GM10847 (cell line): ENCODE results near the gene HIP1R.

Experiments used
- POLR2A ChIP-seq: IDR thresholded peaks from 2 replicates; pipeline ENCODE4 v1.6.1; 2011; ENCODE audit not compliant: insufficient read length; ENCODE audit errors: extremely low read depth

Gene HIP1R

DNA sequence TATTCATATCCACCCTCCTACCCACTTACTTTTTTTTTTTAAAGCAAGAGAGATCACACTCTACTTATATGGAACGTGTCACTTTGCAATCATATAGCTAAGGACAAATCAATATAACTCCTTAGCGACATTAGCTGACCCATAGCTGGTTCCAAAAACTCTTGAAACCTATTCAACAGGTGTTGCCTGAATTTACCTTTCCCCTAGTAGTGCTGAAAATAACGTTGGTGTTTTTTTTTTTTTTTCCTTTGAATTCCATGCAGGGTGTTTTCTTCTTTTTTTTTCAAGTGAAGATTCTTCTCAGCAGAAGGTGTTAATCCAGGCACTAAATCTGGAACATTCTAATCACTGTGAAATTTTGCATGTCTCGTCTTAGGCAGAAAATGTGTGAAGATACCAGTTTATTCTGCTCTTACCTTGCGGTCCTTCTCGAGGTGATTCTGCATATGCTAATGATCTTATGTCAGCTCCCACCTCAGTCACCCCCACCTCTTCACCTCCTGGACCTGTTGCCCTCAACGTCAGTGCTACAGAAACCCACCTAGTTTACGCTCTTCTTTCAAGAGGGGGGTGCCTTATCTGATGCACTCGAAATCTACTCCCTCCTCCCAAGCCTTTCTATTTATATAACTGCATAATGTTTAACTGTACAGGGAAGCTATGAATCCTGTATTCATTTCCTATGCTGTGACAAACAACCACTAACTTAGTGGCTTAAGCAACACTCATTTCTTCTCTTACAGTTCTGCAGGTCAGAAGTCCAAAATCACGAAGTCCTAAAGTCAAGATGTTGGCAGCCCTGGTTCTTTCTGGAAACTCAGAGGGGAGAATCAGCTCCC lies 67.8 kb downstream of the HIP1R start:
- TF ChIP-seq POLR2A, result no peak

DNA sequence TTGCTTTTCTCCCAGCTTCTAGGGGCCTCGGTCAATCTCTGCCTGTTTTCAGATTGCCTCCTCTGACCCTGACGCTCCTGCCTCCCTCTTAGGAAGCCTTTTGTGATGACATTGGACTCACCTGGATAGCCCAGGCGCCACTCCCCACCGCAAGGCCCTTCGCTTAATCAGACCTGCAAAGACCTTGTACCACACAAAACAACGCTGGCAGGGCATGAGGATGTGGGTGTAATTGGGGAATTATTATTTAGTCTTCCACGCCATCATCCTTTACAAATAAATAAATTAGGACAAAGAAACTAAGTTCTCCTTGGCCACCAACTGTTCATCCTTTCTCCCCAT lies 68.4 kb downstream of the HIP1R start:
- TF ChIP-seq POLR2A, result no peak

DNA sequence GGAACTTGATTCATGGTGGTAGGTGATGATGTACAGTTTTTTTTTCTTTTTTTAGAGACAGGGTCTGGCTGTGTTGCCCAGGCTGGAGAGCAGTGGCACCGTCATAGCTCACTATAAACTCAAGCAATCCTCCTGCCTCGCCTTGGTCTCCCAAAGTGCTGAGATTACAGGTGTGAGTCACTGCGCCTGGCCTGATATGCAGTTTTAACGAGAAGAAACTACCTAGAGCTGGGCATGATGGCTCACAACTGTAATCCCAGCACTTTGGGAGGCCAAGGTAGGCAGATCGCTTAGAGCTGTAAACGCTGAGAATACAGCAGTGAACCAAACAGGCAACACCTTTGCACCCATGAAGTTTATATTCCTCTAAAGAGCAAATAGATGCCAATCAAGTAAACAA lies 73.7 kb downstream of the HIP1R start:
- no peak for TF ChIP-seq POLR2A

DNA sequence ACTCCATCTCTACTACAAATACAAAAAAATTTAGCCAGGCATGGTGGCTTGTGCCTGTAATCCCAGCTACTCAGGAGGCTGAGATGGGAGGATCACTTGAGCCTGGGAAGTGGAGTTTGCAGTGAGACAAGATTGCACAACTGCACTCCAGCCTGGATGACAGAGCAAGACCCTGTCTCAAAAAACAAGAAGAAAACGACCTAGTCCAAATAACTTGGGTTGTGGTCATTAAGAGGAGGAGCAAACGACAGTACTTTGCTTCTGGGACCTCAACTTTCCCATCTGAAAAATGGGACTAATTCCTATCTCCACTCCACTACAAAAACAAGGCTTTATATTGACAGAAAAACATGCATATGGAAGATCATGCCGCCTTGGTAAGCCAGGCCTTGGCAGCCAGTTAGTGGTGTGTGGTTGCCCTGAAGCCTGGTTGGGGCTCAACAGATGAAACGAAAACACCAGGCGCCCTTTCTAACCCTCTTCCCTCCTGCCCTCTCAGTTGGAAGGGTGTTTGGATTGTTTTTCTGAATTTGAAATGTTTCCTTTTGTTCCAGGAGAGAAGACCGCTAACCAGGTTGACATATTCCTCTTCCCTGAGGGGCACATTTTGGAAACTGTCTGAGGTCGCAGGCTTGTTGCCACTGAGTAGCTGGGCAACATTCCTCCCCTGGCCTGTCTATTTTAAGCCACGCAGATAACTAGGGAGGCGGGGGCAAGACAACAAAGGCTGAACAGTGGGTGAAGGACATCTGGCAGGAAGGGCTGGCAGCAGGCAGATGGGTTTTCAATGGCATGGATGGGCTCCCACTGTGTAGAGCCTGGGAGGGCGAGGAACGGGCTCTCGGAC lies 74.4 kb downstream of the HIP1R start:
- TF ChIP-seq POLR2A, result no peak
